Measurements from ENCODE around the gene ARIH2.

Gene ARIH2

GRCh38 chr3:48974076-48974864, 55.6 kb downstream of the ARIH2 start:
- DNase-seq (ENCODE audit: low read depth), result no peak

GRCh38 chr3:48979451-48979850, 60.8 kb downstream of the ARIH2 start:
- DNase-seq (ENCODE audit: low read depth), result no peak

- no peak for DNase-seq (ENCODE audit: low read depth)
Measured at GRCh38 chr3:48980295-48980694, 61.7 kb downstream of the ARIH2 start.

GRCh38 chr3:48982016-48982415, 63.4 kb downstream of the ARIH2 start:
- no peak for DNase-seq (ENCODE audit: low read depth)

- no peak for DNase-seq (ENCODE audit: low read depth)
Measured at GRCh38 chr3:48982686-48983085, 64.0 kb downstream of the ARIH2 start.

GRCh38 chr3:48983096-48983495, 64.5 kb downstream of the ARIH2 start:
- DNase-seq (ENCODE audit: low read depth), result no peak

GRCh38 chr3:48984663-48985062, 66.0 kb downstream of the ARIH2 start:
- no peak for DNase-seq (ENCODE audit: low read depth)

GRCh38 chr3:48985831-48986376, 67.3 kb downstream of the ARIH2 start:
- DNase-seq (ENCODE audit: low read depth), result no peak

GRCh38 chr3:48989126-48989795, 70.6 kb downstream of the ARIH2 start:
- DNase-seq (ENCODE audit: low read depth), result no peak

GRCh38 chr3:48989796-48990635, 71.4 kb downstream of the ARIH2 start, which contains the start of gene P4HTM:
Gene P4HTM (plus strand): TSS chr3:48990241. CDS start chr3:48990257, 16 bp downstream.
- DNase-seq (ENCODE audit: low read depth), result peak; percentile 84

- no peak for DNase-seq (ENCODE audit: low read depth)
Measured at GRCh38 chr3:48990636-48991469, 72.2 kb downstream of the ARIH2 start.

- DNase-seq (ENCODE audit: low read depth), result no peak
Measured at GRCh38 chr3:48991851-48992545, 73.4 kb downstream of the ARIH2 start.

- DNase-seq (ENCODE audit: low read depth), result no peak
Measured at GRCh38 chr3:48993834-48994233, 75.2 kb downstream of the ARIH2 start.

- DNase-seq (ENCODE audit: low read depth), result no peak
Measured at GRCh38 chr3:48996640-48997039, 78.0 kb downstream of the ARIH2 start.

GRCh38 chr3:48997102-48997635, 78.5 kb downstream of the ARIH2 start:
- no peak for DNase-seq (ENCODE audit: low read depth)

- no peak for DNase-seq (ENCODE audit: low read depth)
Measured at GRCh38 chr3:48997714-48998637, 79.3 kb downstream of the ARIH2 start.

GRCh38 chr3:48999085-48999858, 80.6 kb downstream of the ARIH2 start:
- no peak for DNase-seq (ENCODE audit: low read depth)

- DNase-seq (ENCODE audit: low read depth), result no peak
Measured at GRCh38 chr3:49001155-49001554, 82.5 kb downstream of the ARIH2 start.
